MCF 10A (cell line): ENCODE data around the gene STAT4. TPM values are rescaled to one million over a fixed set of nuclear protein-coding genes. Genes with fewer than 3 reads are reported as not detected.
A peak's percentile ranks its signal among the peaks of the same experiment; 100 is the strongest.

ENCODE experiments used
- BruUV-seq: library from RNA; stranded (reverse); fragments of 400-500 nt; replicated peaks from 2 replicates; lab custom pipeline; 2021; lab: Mats Ljungman, UMichigan
- CTCF ChIA-PET: fragments of 300-600 bp; sonication (Branson Sonifier 250); formaldehyde crosslinking; extraction: SDS; loops from one replicate; lab custom pipeline; 2021; ENCODE audit warnings: antibody characterized with exemption, inconsistent platforms; lab: Yijun Ruan, JAX
- POLR2A ChIA-PET: fragments of 300-600, 350-650 bp; sonication (Branson Sonifier 250); formaldehyde crosslinking; extraction: SDS; loops from one replicate; lab custom pipeline; 2020; ENCODE audit warnings: antibody characterized with exemption, inconsistent platforms; lab: Yijun Ruan, JAX
- DNase-seq: peaks from one replicate; pipeline ENCODE4 v3.0.0-alpha.2; 2018; ENCODE audit not compliant: unreplicated experiment
- H3K27ac Mint-ChIP-seq: one replicate; pipeline ENCODE4 v1.8.0; 2022; ENCODE audit warnings: mild to moderate bottlenecking, low read depth, mixed read lengths; ENCODE audit not compliant: unreplicated experiment
- H3K27me3 Mint-ChIP-seq: one replicate; pipeline ENCODE4 v1.8.0; 2022; ENCODE audit warnings: mixed read lengths; ENCODE audit not compliant: insufficient read depth, unreplicated experiment
- H3K36me3 Mint-ChIP-seq: one replicate; pipeline ENCODE4 v1.8.0; 2022; ENCODE audit warnings: mild to moderate bottlenecking, moderate library complexity, mixed read lengths; ENCODE audit not compliant: insufficient read depth, unreplicated experiment
- H3K4me1 Mint-ChIP-seq: one replicate; pipeline ENCODE4 v1.8.0; 2022; ENCODE audit warnings: mixed read lengths; ENCODE audit not compliant: insufficient read depth, unreplicated experiment
- H3K4me3 Mint-ChIP-seq: one replicate; pipeline ENCODE4 v1.8.0; 2022; ENCODE audit warnings: mild to moderate bottlenecking, moderate library complexity, mixed read lengths; ENCODE audit not compliant: unreplicated experiment
- H3K9me3 Mint-ChIP-seq: one replicate; pipeline ENCODE4 v1.8.0; 2022; ENCODE audit warnings: mixed read lengths; ENCODE audit not compliant: unreplicated experiment
- intact Hi-C: fragments of 100-400 bp; cut with micrococcal nuclease; formaldehyde crosslinking; loops from 2 replicates; pipeline ENCODE4 v1.14.1; 2022
- total RNA-seq: library from RNA; stranded (reverse); gene quantifications from 2 replicates; pipeline ENCODE4 v1.2.3, GENCODE V29; 2022
- TF ChIP-seq, protein P1 (sequence below): fragments of 200-600 bp; IDR thresholded peaks from one replicate; pipeline ENCODE4 v1.8.0; 2022; ENCODE audit warnings: antibody characterized with exemption, mild to moderate bottlenecking; ENCODE audit not compliant: unreplicated experiment

Gene STAT4
- total RNA-seq, 1 experiment from 2014 or later: 1.4 TPM

DNA sequence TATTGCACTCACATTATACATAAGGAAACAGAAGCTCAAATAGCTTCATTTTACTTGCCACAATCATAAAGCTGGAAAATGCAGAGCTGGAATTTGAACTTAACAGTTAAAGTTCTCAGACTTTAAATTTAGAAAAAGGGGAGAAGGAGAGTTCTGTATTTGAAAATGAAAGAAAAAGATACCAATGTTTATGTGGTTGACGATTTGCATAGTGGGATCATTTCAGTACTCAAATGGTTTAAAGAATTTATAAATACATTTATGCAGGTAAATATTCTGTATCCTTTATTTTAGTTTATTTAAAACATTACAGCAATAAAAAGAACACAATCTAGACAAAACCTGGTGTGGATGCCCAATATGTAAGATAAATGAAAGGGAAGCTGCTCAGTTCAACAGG, 25.5 kb upstream of the STAT4 start:
- TF ChIP-seq, protein P1, sequence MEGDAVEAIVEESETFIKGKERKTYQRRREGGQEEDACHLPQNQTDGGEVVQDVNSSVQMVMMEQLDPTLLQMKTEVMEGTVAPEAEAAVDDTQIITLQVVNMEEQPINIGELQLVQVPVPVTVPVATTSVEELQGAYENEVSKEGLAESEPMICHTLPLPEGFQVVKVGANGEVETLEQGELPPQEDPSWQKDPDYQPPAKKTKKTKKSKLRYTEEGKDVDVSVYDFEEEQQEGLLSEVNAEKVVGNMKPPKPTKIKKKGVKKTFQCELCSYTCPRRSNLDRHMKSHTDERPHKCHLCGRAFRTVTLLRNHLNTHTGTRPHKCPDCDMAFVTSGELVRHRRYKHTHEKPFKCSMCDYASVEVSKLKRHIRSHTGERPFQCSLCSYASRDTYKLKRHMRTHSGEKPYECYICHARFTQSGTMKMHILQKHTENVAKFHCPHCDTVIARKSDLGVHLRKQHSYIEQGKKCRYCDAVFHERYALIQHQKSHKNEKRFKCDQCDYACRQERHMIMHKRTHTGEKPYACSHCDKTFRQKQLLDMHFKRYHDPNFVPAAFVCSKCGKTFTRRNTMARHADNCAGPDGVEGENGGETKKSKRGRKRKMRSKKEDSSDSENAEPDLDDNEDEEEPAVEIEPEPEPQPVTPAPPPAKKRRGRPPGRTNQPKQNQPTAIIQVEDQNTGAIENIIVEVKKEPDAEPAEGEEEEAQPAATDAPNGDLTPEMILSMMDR: no peak
- intact Hi-C loops: no loop called here
- BruUV-seq: no TSS peak
- Mint-ChIP-seq H3K36me3 (no peaks in the 10 kb centered on the region), H3K4me1 (peaks cover 60% of the 10 kb centered on the region), H3K9me3 (no peaks in the 10 kb centered on the region), H3K4me3 (no peak overlapping the region), H3K27me3 (no peaks in the 10 kb centered on the region), H3K27ac (no peak overlapping the region)
- ChIA-PET POLR2A (interaction anchor here (0.6 to 1.5 kb wide), 3 partner anchors 9 to 555 kb away, joined by 3 read pairs; no protein-coding TSS in a partner anchor), CTCF (interaction anchor here (0.5 to 1.4 kb wide), 2 partner anchors 54 to 123 kb away, joined by 3 to 4 read pairs; no protein-coding TSS in a partner anchor)
- no peak for DNase-seq

DNA sequence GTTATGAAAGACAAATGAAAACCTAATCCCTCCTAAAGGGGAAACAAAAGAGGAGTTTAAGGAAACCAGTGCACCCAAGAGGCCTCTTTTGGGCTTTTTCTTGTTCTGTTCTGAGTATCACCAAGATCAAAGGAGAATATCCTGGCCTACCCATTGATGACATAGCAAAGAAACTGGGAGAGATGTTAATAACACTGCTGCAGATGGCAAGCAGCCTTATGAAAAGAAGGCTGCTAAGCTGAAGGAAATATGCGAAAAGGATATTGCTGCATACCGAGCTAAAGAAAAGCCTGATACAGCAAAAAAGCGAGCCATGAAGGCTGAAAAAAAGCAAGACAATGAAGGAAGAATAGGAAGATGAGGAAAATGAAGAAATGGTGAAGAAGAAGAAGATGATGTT, 23.6 kb upstream of the STAT4 start:
- Mint-ChIP-seq H3K27ac (peak overlapping the region; percentile 71), H3K4me1 (peaks cover 60% of the 10 kb centered on the region), H3K27me3 (no peaks in the 10 kb centered on the region), H3K9me3 (no peaks in the 10 kb centered on the region), H3K4me3 (no peak overlapping the region), H3K36me3 (no peaks in the 10 kb centered on the region)
- BruUV-seq: no TSS peak
- POLR2A ChIA-PET: interaction anchor here (0.7 to 10.2 kb wide), 3 partner anchors 24 to 313 kb away, joined by 5 to 144 read pairs (median 89); partner anchors contain the start of gene MYO1B
- intact Hi-C loops: no loop called here
- no peak for DNase-seq
- TF ChIP-seq, protein P1: no peak
- CTCF ChIA-PET: interaction anchor here (0.6 to 5.6 kb wide), 6 partner anchors 28 to 987 kb away, joined by 3 to 30 read pairs (median 4); no protein-coding TSS in a partner anchor

DNA sequence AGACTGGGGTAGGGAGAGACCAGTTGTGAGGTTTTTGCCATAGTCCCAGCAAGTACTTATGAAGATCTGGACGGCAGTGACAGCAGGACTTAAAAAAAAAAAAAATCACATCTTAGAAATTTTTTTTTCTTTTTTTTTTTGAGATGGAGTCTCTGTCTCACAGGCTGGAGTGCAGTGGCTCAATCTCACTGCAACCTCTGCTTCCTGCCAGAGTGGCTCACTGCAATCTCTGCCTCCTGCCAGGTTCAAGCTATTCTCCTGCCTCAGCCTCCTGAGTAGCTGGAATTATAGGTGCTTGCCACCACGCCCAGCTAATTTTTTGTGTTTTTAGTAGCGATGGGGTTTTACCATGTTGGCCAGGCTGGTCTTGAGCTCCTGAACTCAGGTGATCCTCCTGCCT, 22.4 kb upstream of the STAT4 start:
- ChIA-PET POLR2A (interaction anchor here (0.6 to 10.2 kb wide), 9 partner anchors 16 to 504 kb away, joined by 3 to 144 read pairs (median 7); partner anchors contain the start of genes MYO1B and NABP1), CTCF (interaction anchor here (1.5 to 5.6 kb wide), 4 partner anchors 18 to 329 kb away, joined by 4 to 30 read pairs (median 7); no protein-coding TSS in a partner anchor)
- intact Hi-C loops: no loop called here
- TF ChIP-seq, protein P1: no peak
- peak overlapping the region; percentile 79 for H3K27ac Mint-ChIP-seq
- H3K9me3 Mint-ChIP-seq: no peaks in the 10 kb centered on the region
- DNase-seq: no peak
- peaks cover 53% of the 10 kb centered on the region for H3K4me1 Mint-ChIP-seq
- H3K4me3 Mint-ChIP-seq: no peak overlapping the region
- H3K27me3 Mint-ChIP-seq: no peaks in the 10 kb centered on the region
- BruUV-seq: no TSS peak
- no peaks in the 10 kb centered on the region for H3K36me3 Mint-ChIP-seq

DNA sequence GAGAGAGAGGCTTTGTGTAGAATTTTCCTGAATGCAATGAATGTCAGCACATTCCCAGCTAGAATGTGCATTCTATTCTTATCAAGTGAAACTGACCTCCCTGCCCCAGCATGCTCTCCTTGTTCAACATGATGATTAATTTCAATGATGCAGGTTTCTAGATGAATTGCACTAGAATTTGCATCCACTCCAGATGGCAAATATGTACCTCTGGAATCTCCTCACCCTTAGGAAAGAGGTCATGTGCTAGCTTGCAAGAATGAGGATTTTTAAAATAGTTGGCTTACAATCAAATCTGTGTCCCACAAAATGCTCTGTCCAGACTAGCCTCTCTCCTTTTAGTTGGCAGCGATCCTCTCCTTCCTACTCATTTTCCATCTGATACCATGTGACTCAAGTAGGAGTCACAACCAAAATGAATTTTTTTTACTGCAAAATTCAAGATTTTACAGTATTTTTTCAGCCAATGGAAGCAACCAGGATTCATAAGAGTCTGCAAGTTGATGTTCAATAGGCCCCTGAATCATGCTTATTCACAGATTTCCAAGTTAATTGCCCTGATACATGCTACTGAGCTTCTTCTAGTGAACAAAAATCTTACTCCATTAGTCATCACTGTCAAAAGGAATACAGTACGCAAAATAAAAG, 21.0 kb upstream of the STAT4 start:
- ChIA-PET POLR2A (interaction anchor here (0.5 to 10.2 kb wide), 26 partner anchors 9 to 506 kb away, joined by 3 to 144 read pairs (median 4); partner anchors contain the start of genes MYO1B and NABP1), CTCF (interaction anchor here (0.6 to 5.6 kb wide), 15 partner anchors 16 to 350 kb away, joined by 3 to 30 read pairs (median 4); no protein-coding TSS in a partner anchor)
- H3K9me3 Mint-ChIP-seq: no peaks in the 10 kb centered on the region
- peaks cover 61% of the 10 kb centered on the region for H3K4me1 Mint-ChIP-seq
- intact Hi-C loops: loop anchor here (1.0 to 2.0 kb wide), 3 partner anchors 31 to 73 kb away; partner anchors contain the start of gene MYO1B
- H3K4me3 Mint-ChIP-seq: peak overlapping the region; percentile 33
- DNase-seq: peak; percentile 98
- TF ChIP-seq, protein P1: no peak
- H3K36me3 Mint-ChIP-seq: no peaks in the 10 kb centered on the region
- BruUV-seq: no TSS peak
- peak overlapping the region; percentile 79 for H3K27ac Mint-ChIP-seq
- H3K27me3 Mint-ChIP-seq: no peaks in the 10 kb centered on the region
